Pancreas (tissue), 10 donors: ENCODE measurements around the gene CTSH. TPM values are rescaled to one million over a fixed set of nuclear protein-coding genes. Genes with fewer than 3 reads are reported as not detected.

Experiments
- ATAC-seq, 4 donors: fragments of 200-7000 bp; cut with Tn5 transposase; one replicate each; pipeline versions ENCODE4 v1.8.0 to v1.9.1; 2020; ENCODE audit warnings: mild to moderate bottlenecking in 4 of 4, moderate library complexity in 4 of 4
- DNase-seq, 6 donors: peaks; one replicate each; pipeline ENCODE4 v3.0.0-alpha.2; 2020
- FAIRE-seq: peaks from 2 replicates; lab custom pipeline; 2012; peaks lifted over from hg19 to GRCh38; lab: Jason Lieb, UNC
- H3K27ac ChIP-seq, 4 donors: fragments of 200-600 bp; sonication (generic); 1 replicate in 3 of 4; 2 replicates in 1 of 4; pipeline versions ENCODE4 v1.5.0 to v1.8.0; 2020
- H3K27me3 ChIP-seq, 4 donors: fragments of 200-600 bp; one replicate each; pipeline ENCODE4 v1.8.0; 2021
- H3K36me3 ChIP-seq, 3 donors: fragments of 200-600 bp; sonication (generic) in 1 of 3; one replicate each; pipeline versions ENCODE4 v1.5.0 to v1.8.0; 2020 to 2021
- H3K4me1 ChIP-seq, 3 donors: fragments of 200-600 bp; one replicate each; pipeline ENCODE4 v1.8.0; 2021
- H3K4me3 ChIP-seq, 4 donors: fragments of 200-600 bp; sonication (generic) in 2 of 4; one replicate each; pipeline versions ENCODE4 v1.5.0 to v1.8.0; 2020 to 2021
- H3K9me3 ChIP-seq, 4 donors: fragments of 200-600 bp; one replicate each; pipeline ENCODE4 v1.8.0; 2021
- WGBS, 2 donors: extraction: QIAGEN DNeasy Blood & Tissue Kit; methylation state at CpG; one replicate each; pipeline ENCODE4 v1.1.7; 2013; 5-methylcytosine and 5-hydroxymethylcytosine counted together
- intact Hi-C, 3 donors: fragments of 100-400 bp; cut with DNase I; formaldehyde crosslinking; loops; one replicate each; pipeline versions ENCODE4 v1.11.1 to v1.14.2; 2022
- polyA plus RNA-seq, 2 donors: library from polyadenylated mRNA; stranded (reverse); fragments of 200-250 nt; gene quantifications; one replicate each; pipeline ENCODE4 v1.2.3, GENCODE V29; 2013
- total RNA-seq, 6 donors: library from RNA; stranded (reverse); fragmentation: NEBNext Ultra II Directional in 4 of 6; extraction: Animal tissue kit (Norgen Biotek cat#: 25700) in 4 of 6; gene quantifications; one replicate each; pipeline versions ENCODE4 v1.2.1 to v1.2.4, GENCODE V29; 2021 to 2023
- TF ChIP-seq, protein P1 (sequence below), 4 donors: fragments of 200-600 bp; sonication (generic) in 3 of 4; IDR thresholded peaks; one replicate each; pipeline versions ENCODE4 v1.5.0 to v1.8.0; 2021; ENCODE audit warnings: antibody characterized with exemption in 4 of 4
- donor health status: healthy with polysubstance abuse.
- donor health status: DM: no; HTN: no; CAD: no; lungs with moderate emphysema.
- donor health status: DM: no; HTN: no; CAD: no.
- donor health status: control.
- donor health status: control.
- donor health status: Bipolar disorder and iron deficiency.
- donor health status: DM: yes; HTN: yes; CAD: no.
- donor health status: DM: no; HTN: no; CAD: no.
- donor health status: DM: no; HTN: no; CAD: no.
- donor health status: DM: yes; HTN: yes; CAD: no.

Gene CTSH
- total and polyA plus RNA-seq, 8 donors = 24.3 to 196 (median 77.0) TPM

DNA sequence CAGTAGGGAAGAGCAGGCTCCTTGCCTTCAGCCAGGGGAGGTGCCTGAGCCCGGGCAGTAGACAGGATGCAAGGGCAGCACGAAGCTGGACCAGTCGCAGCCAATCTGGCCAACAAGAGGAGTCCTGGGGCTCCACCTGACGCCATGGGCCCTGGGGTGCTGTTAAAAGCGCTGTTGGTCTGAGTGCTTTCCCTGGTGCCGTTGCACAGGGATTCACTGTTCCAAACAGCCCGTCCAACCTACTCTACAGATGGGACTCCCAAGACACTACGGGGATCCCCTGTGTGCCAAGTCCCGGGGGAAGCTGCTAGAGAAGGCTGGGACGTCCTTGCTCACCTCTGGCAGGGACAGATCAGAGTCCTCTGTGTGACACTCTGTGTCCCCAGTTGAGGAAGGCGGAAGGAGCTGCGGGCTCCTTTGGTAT lies 632 bp downstream of the CTSH start:
- 21 to 23% methylated on average over 12 of the region's 12 CpGs for WGBS, 2 donors
- Histone ChIP-seq H3K4me3 (peak overlapping the region; percentile 47 to 79 (median 58)), H3K27me3 (no peaks in the 10 kb centered on the region), H3K36me3 (no peaks in the 10 kb centered on the region), H3K9me3 (no peaks in the 10 kb centered on the region), H3K27ac (peak overlapping the region in 3 of 4 donors; percentile 36 to 81 (median 77)), H3K4me1 (no peaks in the 10 kb centered on the region)
- no peak for FAIRE-seq
- DNase-seq = peak in 1 of 6 donors; percentile 39
- TF ChIP-seq, protein P1, sequence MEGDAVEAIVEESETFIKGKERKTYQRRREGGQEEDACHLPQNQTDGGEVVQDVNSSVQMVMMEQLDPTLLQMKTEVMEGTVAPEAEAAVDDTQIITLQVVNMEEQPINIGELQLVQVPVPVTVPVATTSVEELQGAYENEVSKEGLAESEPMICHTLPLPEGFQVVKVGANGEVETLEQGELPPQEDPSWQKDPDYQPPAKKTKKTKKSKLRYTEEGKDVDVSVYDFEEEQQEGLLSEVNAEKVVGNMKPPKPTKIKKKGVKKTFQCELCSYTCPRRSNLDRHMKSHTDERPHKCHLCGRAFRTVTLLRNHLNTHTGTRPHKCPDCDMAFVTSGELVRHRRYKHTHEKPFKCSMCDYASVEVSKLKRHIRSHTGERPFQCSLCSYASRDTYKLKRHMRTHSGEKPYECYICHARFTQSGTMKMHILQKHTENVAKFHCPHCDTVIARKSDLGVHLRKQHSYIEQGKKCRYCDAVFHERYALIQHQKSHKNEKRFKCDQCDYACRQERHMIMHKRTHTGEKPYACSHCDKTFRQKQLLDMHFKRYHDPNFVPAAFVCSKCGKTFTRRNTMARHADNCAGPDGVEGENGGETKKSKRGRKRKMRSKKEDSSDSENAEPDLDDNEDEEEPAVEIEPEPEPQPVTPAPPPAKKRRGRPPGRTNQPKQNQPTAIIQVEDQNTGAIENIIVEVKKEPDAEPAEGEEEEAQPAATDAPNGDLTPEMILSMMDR (IDR thresholded peaks at IDR 0.05) = no peak
- ATAC-seq = peak; percentile 17 to 45 (median 34)
- intact Hi-C loops = no loop called here

GRCh38 chr15:78943692-78944091 lies 1.2 kb downstream of the CTSH start:
- Histone ChIP-seq H3K27me3 (no peaks in the 10 kb centered on the region), H3K9me3 (no peaks in the 10 kb centered on the region), H3K36me3 (no peaks in the 10 kb centered on the region), H3K4me1 (no peaks in the 10 kb centered on the region), H3K27ac (peak overlapping the region in 3 of 4 donors; percentile 8 to 81 (median 77)), H3K4me3 (peak overlapping the region; percentile 47 to 79 (median 58))
- DNase-seq = no peak
- ATAC-seq = peak in 2 of 4 donors; percentile 1 to 4
- intact Hi-C loops = no loop called here
- WGBS, 2 donors = 61 to 65% methylated on average over 7 of the region's 7 CpGs
- TF ChIP-seq, protein P1 (IDR thresholded peaks at IDR 0.05) = no peak
- FAIRE-seq = no peak

GRCh38 chr15:78942741-78943140 lies 2.1 kb downstream of the CTSH start:
- FAIRE-seq = no peak
- Histone ChIP-seq H3K36me3 (no peaks in the 10 kb centered on the region), H3K27ac (no peak overlapping the region), H3K4me3 (peak overlapping the region in 1 of 4 donors; percentile 79), H3K27me3 (no peaks in the 10 kb centered on the region), H3K9me3 (no peaks in the 10 kb centered on the region), H3K4me1 (no peaks in the 10 kb centered on the region)
- intact Hi-C loops = no loop called here
- TF ChIP-seq, protein P1 (IDR thresholded peaks at IDR 0.05) = no peak
- no peak for ATAC-seq
- no peak for DNase-seq
- WGBS, 2 donors = 90 to 93% methylated on average over 4 of the region's 4 CpGs

GRCh38 chr15:78938658-78939488 lies 6.0 kb downstream of the CTSH start:
- no peak for DNase-seq
- H3K36me3 ChIP-seq = peaks cover 0 to 8% (median 0%) of the 10 kb centered on the region in 3 donors
- TF ChIP-seq, protein P1 (IDR thresholded peaks at IDR 0.05) = no peak
- peak overlapping the region in 1 of 4 donors; percentile 27 for H3K27ac ChIP-seq
- FAIRE-seq = no peak
- H3K9me3 ChIP-seq = no peaks in the 10 kb centered on the region
- WGBS, 2 donors = 84 to 90% methylated on average over 6 of the region's 6 CpGs
- H3K4me3 ChIP-seq = no peak overlapping the region
- no peaks in the 10 kb centered on the region for H3K27me3 ChIP-seq
- no peaks in the 10 kb centered on the region for H3K4me1 ChIP-seq
- peak in 1 of 4 donors; percentile 41 for ATAC-seq
- intact Hi-C loops = loop anchor here in 1 of 3 donors (10.0 kb wide), 1 partner anchor 46 kb away; no protein-coding TSS in a partner anchor
